ENCODE measurements around the gene SOS1. TPM values are rescaled to one million over a fixed set of nuclear protein-coding genes. Genes with fewer than 3 reads are reported as not detected.

Gene SOS1
- total RNA-seq, 1 donor from 2014 or later, result 35.5 TPM

- Mint-ChIP-seq H3K27me3 (ENCODE audit: low read depth) (peaks cover 2% of the 10 kb centered on the region), H3K4me1 (no peaks in the 10 kb centered on the region), H3K36me3 (ENCODE audit: low read depth) (peaks cover 6% of the 10 kb centered on the region), H3K4me3 (no peak overlapping the region), H3K9me3 (no peaks in the 10 kb centered on the region), H3K27ac (ENCODE audit: unreplicated experiment) (no peak overlapping the region)
- TF ChIP-seq, protein P1, sequence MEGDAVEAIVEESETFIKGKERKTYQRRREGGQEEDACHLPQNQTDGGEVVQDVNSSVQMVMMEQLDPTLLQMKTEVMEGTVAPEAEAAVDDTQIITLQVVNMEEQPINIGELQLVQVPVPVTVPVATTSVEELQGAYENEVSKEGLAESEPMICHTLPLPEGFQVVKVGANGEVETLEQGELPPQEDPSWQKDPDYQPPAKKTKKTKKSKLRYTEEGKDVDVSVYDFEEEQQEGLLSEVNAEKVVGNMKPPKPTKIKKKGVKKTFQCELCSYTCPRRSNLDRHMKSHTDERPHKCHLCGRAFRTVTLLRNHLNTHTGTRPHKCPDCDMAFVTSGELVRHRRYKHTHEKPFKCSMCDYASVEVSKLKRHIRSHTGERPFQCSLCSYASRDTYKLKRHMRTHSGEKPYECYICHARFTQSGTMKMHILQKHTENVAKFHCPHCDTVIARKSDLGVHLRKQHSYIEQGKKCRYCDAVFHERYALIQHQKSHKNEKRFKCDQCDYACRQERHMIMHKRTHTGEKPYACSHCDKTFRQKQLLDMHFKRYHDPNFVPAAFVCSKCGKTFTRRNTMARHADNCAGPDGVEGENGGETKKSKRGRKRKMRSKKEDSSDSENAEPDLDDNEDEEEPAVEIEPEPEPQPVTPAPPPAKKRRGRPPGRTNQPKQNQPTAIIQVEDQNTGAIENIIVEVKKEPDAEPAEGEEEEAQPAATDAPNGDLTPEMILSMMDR (conservative IDR thresholded peaks at IDR 0.05), result no peak
- DNase-seq (ENCODE audit: low read depth, low spot score), result peak; percentile 23
Measured at GRCh38 chr2:38959938-38960608, 160.8 kb downstream of the SOS1 start.

- Mint-ChIP-seq H3K4me1 (no peaks in the 10 kb centered on the region), H3K36me3 (ENCODE audit: low read depth) (peaks cover 6% of the 10 kb centered on the region), H3K27ac (ENCODE audit: unreplicated experiment) (no peak overlapping the region), H3K4me3 (no peak overlapping the region), H3K27me3 (ENCODE audit: low read depth) (peaks cover 2% of the 10 kb centered on the region), H3K9me3 (no peaks in the 10 kb centered on the region)
- DNase-seq (ENCODE audit: low read depth, low spot score), result no peak
- TF ChIP-seq, protein P1 (conservative IDR thresholded peaks at IDR 0.05), result no peak
Measured at GRCh38 chr2:38959466-38959865, 161.4 kb downstream of the SOS1 start.

DNA sequence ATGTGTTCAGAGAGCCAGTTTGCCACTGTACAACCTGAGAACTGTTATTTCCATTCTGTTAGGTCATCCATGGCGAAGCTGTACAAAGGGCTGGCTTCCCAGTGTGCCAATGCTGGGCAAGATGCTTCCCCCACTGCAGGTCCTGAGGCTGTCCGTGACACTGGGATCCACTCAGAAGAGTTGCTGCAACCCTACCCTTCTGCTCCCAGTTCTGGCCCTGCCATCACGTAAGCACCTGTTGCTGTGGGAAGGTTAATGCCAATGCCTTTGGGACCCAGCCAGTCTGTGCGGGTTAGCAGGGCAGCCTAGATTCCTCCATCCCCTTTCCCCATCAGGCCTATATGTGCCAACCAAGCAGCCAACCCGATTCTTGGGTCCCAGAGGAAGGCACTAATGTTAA is 162.9 kb downstream of the SOS1 start:
- TF ChIP-seq, protein P1 (conservative IDR thresholded peaks at IDR 0.05), result no peak
- peaks cover 2% of the 10 kb centered on the region for H3K27me3 Mint-ChIP-seq (ENCODE audit: low read depth)
- DNase-seq (ENCODE audit: low read depth, low spot score), result no peak
- no peaks in the 10 kb centered on the region for H3K9me3 Mint-ChIP-seq
- no peak overlapping the region for H3K4me3 Mint-ChIP-seq
- H3K27ac Mint-ChIP-seq (ENCODE audit: unreplicated experiment), result no peak overlapping the region
- peaks cover 6% of the 10 kb centered on the region for H3K36me3 Mint-ChIP-seq (ENCODE audit: low read depth)
- no peaks in the 10 kb centered on the region for H3K4me1 Mint-ChIP-seq

GRCh38 chr2:38951766-38952165 is 169.1 kb downstream of the SOS1 start:
- Mint-ChIP-seq H3K4me1 (peaks cover 7% of the 10 kb centered on the region), H3K27ac (ENCODE audit: unreplicated experiment) (no peak overlapping the region), H3K27me3 (ENCODE audit: low read depth) (no peaks in the 10 kb centered on the region), H3K36me3 (ENCODE audit: low read depth) (no peaks in the 10 kb centered on the region), H3K9me3 (peaks cover 2% of the 10 kb centered on the region), H3K4me3 (no peak overlapping the region)
- TF ChIP-seq, protein P1 (conservative IDR thresholded peaks at IDR 0.05), result no peak
- no peak for DNase-seq (ENCODE audit: low read depth, low spot score)

DNA sequence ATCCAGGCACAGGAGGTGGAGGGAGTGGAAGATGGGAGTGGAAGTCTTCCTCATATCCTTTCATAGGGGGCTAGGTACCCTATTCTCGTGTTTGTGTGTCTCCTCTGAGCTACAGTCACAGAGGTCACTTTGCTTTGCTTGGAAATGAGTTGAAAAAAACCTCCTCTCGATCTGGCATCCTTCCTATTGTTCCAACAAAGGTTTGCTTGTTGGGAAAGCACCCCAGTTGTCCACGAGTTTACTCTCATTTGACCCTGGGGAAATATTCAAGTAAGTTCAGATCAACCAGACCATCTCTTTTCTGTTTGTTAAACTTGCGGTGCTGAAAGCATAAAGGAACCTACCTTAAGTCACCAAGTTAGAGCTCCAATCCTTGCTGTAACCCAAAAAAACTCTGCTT is 171.9 kb downstream of the SOS1 start:
- Mint-ChIP-seq H3K9me3 (peaks cover 2% of the 10 kb centered on the region), H3K27ac (ENCODE audit: unreplicated experiment) (no peak overlapping the region), H3K27me3 (ENCODE audit: low read depth) (no peaks in the 10 kb centered on the region), H3K36me3 (ENCODE audit: low read depth) (no peaks in the 10 kb centered on the region), H3K4me1 (peaks cover 10% of the 10 kb centered on the region), H3K4me3 (no peak overlapping the region)
- no peak for DNase-seq (ENCODE audit: low read depth, low spot score)
- TF ChIP-seq, protein P1 (conservative IDR thresholded peaks at IDR 0.05), result no peak
